IPS-NIHi11 (cell line): ENCODE data around the gene LARP6.
"Not testable (repeated sequence)": the region's sequence is repeated elsewhere in the genome, so short reads cannot be mapped to it uniquely, and the experiment has no call there.

Experiments used
- DNase-seq: peaks from one replicate; pipeline ENCODE4 v3.0.0; 2012; ENCODE audit warnings: mixed read lengths, low spot score

Gene LARP6

GRCh38 chr15:70858614-70859321 lies 4.8 kb upstream of the LARP6 start:
- DNase-seq = not testable (repeated sequence)

GRCh38 chr15:70857562-70858285 lies 3.8 kb upstream of the LARP6 start:
- DNase-seq = no peak

GRCh38 chr15:70856884-70857561 lies 3.1 kb upstream of the LARP6 start:
- no peak for DNase-seq

- DNase-seq = no peak
Observed at GRCh38 chr15:70856177-70856883, 2.4 kb upstream of the LARP6 start.

- DNase-seq = no peak
Observed at GRCh38 chr15:70855764-70856163, 1.8 kb upstream of the LARP6 start.

DNA sequence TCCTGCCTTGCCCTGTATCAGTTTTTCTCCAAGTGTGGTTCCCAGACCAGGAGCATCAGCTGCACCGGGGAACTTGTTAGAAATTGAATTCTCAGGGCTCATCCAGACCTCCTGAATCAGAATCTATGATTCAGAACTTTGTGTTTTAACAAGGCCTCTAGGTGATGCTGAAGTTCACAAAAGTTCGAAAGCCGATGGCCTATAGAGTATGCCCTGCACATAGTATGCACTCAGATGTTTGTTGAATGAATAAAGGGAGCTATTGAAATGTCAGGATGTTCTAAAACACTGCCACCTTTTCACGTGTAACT lies 664 bp upstream of the LARP6 start:
- no peak for DNase-seq

DNA sequence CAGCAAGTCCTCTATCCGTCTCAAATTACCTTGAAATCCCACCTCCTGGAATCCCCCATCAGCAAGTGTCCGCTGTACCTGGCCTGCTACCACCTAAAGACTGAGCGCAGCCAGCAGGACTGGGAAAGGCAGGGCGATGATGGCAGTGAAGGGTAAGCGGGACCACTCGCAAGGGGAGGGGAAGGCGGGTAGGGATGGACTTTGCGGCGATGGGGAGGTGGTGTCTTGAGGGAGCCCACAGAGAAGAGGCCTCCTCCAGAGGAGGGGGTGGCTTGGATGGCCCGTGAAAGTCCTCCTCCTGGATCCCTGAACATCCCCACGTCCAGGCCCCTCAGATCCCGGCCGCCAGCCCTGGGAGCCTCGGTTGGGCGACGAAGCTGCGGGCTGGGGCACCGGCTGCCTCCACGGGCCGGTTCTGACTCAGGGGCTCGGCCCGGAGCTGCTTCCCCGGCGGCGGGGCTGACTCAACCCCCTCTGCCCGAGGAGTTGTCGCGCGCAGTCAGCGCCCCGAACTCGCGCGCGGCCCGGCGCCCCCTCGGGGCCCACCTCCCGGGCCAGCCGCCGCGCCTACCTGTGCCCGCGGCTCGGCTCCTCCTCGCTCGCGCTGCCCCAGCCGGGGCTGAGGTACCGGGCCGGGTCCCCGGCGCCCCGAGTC lies 512 bp downstream of the LARP6 start:
- DNase-seq = peak; percentile 67

DNA sequence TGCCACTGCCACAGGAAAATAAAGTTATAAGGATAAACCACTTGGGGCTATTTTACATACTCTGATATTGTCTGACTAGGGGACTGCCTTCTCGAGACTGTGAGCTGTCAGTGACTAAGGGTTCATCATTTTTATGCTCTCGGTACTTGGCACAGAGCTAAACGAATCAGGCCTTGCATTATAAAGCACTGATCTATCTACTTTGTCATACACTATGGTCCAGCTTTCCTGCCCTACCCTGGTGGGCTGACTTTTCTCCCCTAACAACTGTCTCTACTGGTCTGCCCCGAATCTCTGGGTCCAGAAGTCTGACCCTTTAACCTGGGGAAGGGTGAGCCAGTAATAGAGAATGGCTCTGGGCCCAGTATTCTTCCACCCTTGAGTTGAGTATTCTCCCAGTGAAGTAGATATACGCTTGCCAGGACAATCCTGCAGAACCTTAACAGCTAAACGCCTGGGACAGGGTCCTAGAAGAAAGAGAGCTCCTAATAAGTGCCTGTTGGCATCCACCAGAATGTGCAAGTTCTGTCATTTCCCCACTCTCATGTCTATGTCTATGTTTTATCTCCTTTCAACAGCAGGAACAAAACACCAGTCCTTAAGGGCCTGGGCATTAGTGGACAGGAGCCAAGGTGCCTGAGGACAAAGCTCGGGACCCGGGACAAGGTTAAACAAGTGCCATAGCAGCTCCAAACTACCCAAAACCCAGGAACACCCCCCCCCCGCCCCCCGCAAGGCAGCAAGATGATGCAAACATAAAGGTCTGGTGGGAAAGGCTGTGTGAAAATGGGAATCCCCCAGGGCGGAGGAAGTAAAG lies 1.2 kb downstream of the LARP6 start:
- no peak for DNase-seq

DNA sequence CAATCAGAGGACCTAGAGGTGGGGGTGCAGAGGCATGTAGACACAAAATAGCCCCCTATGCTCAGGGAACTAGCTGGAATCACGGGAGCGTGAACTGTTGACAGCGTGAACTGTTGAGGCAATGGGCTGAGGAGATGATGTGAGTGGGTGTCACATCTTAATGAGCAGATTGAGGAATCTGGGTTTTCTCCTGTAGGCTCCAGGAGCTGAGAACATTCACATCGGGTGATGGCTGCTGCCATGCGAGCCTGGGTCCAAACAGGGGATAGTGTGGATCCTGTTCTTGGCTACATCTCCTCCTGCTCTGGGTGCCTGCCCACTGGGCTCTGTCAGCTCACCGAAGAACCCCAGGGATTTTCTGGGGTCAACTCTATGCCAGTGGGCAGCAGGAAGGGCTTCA lies 2.1 kb downstream of the LARP6 start:
- no peak for DNase-seq

- no peak for DNase-seq
Observed at GRCh38 chr15:70845602-70846360, 8.2 kb downstream of the LARP6 start.

- DNase-seq = no peak
Observed at GRCh38 chr15:70837476-70837875, 16.5 kb downstream of the LARP6 start.

DNA sequence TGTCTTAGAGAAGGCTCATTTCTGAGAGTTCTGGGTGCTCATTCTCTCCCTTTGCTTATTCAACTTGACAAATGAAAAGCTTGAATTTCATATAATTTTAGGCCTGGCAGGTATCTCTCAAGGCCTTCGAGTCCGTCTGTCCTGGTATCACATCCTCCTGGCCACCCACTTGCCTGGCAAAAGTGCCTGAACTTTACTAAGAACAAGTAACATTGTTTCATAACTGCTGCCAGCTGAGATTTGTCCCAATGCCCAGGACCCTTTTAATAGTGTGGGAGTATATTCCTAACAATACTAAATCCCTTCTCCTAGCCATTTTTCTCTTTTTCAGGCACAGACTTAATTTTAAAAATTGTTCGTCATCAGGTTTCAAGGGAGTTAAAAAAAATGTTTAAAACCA lies 18.1 kb downstream of the LARP6 start:
- no peak for DNase-seq

DNA sequence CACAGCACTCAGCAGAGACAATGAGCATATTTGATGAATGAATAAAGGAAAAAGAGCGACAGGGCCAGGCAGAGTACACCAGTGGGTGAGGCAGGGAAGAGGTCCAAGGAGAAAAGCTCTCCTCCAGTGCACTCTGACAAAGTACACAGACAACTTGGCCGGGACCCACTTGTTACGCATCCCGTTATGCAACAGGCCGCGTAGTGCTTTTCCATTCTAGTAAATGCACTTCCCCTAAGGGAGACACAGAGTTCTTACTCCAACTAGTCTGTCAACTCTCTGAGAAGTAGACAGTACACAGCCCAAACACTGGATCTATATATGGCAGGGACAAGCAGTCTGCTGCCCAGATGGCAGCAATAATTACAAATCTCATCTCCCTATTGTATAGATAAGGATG lies 18.5 kb downstream of the LARP6 start:
- no peak for DNase-seq

DNA sequence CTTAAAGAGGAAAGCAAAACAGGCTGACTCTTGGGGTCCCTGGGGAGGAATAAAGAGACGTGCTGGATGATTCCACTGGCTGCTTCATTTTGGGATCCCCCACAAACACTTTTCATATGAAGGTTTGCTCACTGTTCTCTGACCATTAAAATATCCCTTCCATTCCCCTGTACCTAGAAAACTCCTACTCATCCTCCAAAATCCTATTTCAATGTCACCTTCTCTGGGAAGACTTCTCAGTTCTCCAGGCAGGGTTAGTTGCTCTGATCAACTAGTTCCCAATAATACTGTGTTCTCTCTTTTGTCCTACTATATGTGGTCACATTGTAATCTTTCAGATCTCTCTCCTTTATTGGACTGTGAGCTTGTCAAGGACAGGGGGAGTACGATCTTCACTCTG lies 19.0 kb downstream of the LARP6 start:
- no peak for DNase-seq

DNA sequence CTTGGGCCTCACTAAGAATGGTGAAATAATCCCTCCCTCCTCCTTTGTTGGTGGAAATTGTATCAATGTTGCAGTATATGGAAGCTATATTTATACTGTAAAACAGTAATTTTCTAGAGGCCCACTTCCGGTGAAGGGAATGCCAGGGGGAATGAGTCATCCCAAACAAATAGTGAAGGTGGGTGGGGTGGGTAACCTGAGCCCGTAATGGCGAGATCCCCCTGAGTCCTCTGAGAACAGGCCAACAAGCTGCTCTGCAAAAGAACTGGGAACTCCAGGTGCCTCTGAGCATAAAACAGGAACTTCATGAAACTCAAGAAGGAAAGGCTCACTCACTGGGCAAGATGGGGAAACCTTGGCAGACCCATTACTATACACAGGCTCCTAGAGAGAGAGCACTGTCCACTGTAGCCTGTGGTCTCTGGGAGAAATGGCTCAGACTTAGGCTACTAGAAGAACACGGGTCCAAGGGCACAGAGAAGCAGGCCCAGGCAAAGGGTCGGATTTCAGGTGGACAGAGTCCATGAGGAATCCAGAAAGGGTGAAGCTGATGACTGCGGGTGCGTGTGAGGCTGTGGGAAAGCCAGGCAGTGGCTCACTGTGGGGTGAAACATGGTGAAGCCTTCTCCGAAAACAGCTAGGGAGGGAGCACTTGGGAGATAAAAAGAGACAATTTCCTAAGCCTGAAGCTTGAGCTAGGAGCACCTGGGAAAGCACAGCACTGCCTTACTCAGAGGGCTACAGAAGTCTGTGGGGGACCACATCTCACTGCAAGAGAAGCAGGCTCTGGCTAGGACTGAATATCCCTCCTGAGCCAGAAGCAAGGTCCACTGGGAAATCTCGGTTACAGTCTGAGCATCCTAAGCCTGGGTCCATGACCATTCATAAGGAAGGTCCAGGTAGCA lies 19.8 kb downstream of the LARP6 start:
- DNase-seq = peak; percentile 70

- DNase-seq = no peak
Observed at GRCh38 chr15:70833422-70833821, 20.5 kb downstream of the LARP6 start.

DNA sequence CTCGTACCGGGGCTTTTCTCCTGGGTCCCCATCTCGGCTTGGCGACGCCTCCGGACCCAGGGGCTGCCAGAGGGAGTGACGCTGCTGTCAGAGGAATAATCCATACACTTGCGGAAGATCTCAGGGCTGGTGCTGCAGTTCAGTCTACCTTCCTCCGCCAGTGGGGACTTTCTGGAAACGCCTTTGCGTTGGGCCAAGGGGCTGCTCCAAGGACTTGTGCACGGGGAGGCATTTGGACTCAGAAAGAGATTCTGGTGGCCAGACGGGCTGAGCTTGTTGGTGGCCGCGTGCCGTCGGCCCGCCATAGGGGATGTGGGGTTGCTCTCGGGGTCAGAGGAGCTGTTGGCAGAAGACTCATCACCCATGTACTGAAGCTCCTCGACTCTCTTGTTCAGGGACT lies 21.8 kb downstream of the LARP6 start:
- no peak for DNase-seq

GRCh38 chr15:70831094-70831911 lies 22.7 kb downstream of the LARP6 start:
- DNase-seq = no peak

DNA sequence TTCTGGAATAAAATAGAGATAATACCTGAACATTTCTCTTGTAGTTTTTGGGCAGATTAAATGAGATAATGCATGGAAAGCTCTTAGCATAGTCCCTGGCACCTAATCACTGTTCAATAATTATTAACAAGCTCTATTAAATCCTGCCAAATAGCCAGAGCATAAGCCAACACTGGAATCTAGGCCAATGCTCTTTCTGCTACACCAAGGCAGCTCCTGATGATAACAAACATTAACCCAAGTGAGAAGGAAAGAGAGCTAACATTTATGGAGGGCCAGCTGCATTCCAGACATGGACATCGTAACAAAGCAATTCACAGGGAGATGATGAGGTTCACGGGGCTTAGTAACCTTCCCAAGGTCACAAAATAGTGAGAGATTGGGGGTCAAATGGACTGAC lies 23.3 kb downstream of the LARP6 start:
- no peak for DNase-seq
